ENCODE measurements around the gene ACVR2B.

GRCh38 chr3:38458796-38459498 lies 5.3 kb downstream of the ACVR2B start:
- TF ChIP-seq ZFX (IDR thresholded peaks at IDR 0.05; ENCODE audit: borderline replicate concordance) (no peak), CTCF (IDR thresholded peaks at IDR 0.05) (no peak)

Data from 22Rv1 (cell line).